Measurements from ENCODE around the gene LAMC3. TPM values are rescaled to one million over a fixed set of nuclear protein-coding genes. Genes with fewer than 3 reads are reported as not detected.

Gene LAMC3
- polyA plus RNA-seq, 1 of the 3 experiments (the other 2 are of a cell fraction): 0.07 TPM

- H2AFZ ChIP-seq (ENCODE audit: low read depth): no peak overlapping the region
- DNase-seq: no peak
- POLR2A ChIA-PET: no interaction called here
- H3F3A ChIP-seq (replicated peaks; ENCODE audit: insufficient read depth): no peaks in the 10 kb centered on the region
- H3K4me2 ChIP-seq: no peak overlapping the region
- peaks cover 22% of the 10 kb centered on the region for H3K27me3 ChIP-seq (ENCODE audit: insufficient read depth)
- TF ChIP-seq ELF1 (IDR thresholded peaks at IDR 0.05): no peak
- TF ChIP-seq TEAD4 (IDR thresholded peaks at IDR 0.05; ENCODE audit: borderline replicate concordance, insufficient read depth): no peak
- no peak for TF ChIP-seq RAD21 (IDR thresholded peaks at IDR 0.05; ENCODE audit: low read length)
- TF ChIP-seq SMC3 (IDR thresholded peaks at IDR 0.05; ENCODE audit: low read depth, low read length): no peak
- TF ChIP-seq, protein P1, sequence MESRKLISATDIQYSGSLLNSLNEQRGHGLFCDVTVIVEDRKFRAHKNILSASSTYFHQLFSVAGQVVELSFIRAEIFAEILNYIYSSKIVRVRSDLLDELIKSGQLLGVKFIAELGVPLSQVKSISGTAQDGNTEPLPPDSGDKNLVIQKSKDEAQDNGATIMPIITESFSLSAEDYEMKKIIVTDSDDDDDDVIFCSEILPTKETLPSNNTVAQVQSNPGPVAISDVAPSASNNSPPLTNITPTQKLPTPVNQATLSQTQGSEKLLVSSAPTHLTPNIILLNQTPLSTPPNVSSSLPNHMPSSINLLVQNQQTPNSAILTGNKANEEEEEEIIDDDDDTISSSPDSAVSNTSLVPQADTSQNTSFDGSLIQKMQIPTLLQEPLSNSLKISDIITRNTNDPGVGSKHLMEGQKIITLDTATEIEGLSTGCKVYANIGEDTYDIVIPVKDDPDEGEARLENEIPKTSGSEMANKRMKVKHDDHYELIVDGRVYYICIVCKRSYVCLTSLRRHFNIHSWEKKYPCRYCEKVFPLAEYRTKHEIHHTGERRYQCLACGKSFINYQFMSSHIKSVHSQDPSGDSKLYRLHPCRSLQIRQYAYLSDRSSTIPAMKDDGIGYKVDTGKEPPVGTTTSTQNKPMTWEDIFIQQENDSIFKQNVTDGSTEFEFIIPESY (IDR thresholded peaks at IDR 0.05; ENCODE audit: borderline replicate concordance, low read depth): no peak
- TF ChIP-seq MXI1 (IDR thresholded peaks at IDR 0.05; ENCODE audit: low read depth, low read length): no peak
- no peak for TF ChIP-seq SIN3A (IDR thresholded peaks at IDR 0.05; ENCODE audit: borderline replicate concordance, low read depth, low read length)
- TF ChIP-seq POLR2AphosphoS5 (IDR thresholded peaks at IDR 0.05; ENCODE audit: low read depth, low read length): no peak
- H3K79me2 ChIP-seq (ENCODE audit: insufficient read depth): no peaks in the 10 kb centered on the region
- H4K20me1 ChIP-seq (ENCODE audit: insufficient read depth): no peaks in the 10 kb centered on the region
- no peak overlapping the region for H3K9ac ChIP-seq
- no peaks in the 10 kb centered on the region for H3K9me2 ChIP-seq
- H3K36me3 ChIP-seq (replicated peaks in 1 of 2; ENCODE audit: control insufficient read depth in 1 of 2, insufficient read depth in 2 of 2, low read length in 1 of 2): no peaks in the 10 kb centered on the region
- H3K27ac ChIP-seq (ENCODE audit: low read depth in 2 of 2, low read length in 1 of 2): no peak overlapping the region
- CTCF ChIA-PET: interaction anchor here (0.7 to 2.1 kb wide), 6 partner anchors 11 to 202 kb away, joined by 3 to 10 read pairs (median 4); no protein-coding TSS in a partner anchor
- no peaks in the 10 kb centered on the region; a peak in 1 of 4 replicates for H3K4me1 ChIP-seq (ENCODE audit: control insufficient read depth in 1 of 2, insufficient read depth in 2 of 2, low read depth in 1 of 2, low read length in 1 of 2)
- no peak overlapping the region for H3K4me3 ChIP-seq (ENCODE audit: low read depth in 2 of 2, low read length in 1 of 2)
- WGBS (ENCODE audit: low lambda C conversion rate): 46% methylated on average over 10 of the region's 21 CpGs
- H3K9me3 ChIP-seq: no peaks in the 10 kb centered on the region
Observed at GRCh38 chr9:130973686-130974281, 35.2 kb upstream of the LAMC3 start.

DNA sequence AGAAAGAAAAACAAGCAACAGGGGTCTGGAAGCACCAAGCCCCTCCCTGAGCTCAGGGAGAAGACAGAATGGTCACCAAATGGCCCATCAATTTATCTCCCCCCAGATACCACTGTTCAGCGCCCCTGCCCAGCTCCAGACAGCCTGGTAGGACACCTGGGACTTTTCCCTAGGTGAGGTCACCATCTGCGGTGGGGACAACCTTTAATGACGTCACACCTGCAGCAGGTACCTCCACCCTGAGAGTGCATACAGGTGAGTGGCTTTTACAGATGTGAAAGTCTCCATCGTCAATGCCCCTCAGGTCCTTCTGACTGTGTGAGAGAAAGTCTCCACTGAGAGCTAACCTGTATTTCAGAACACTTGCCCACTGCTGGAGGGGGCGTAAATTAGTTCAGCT lies 34.3 kb upstream of the LAMC3 start:
- TF ChIP-seq RAD21 (IDR thresholded peaks at IDR 0.05; ENCODE audit: low read length): no peak
- TF ChIP-seq GABPA (IDR thresholded peaks at IDR 0.05; ENCODE audit: low read depth): no peak
- no peak for TF ChIP-seq TCF12 (IDR thresholded peaks at IDR 0.05)
- no peak for TF ChIP-seq USF1 (IDR thresholded peaks at IDR 0.05; ENCODE audit: borderline replicate concordance, low read depth)
- TF ChIP-seq RCOR1 (IDR thresholded peaks at IDR 0.05; ENCODE audit: low read length): no peak
- TF ChIP-seq JUND (IDR thresholded peaks at IDR 0.05): no peak
- TF ChIP-seq RXRA (IDR thresholded peaks at IDR 0.05; ENCODE audit: borderline replicate concordance, low read depth): no peak
- TF ChIP-seq PBX3 (IDR thresholded peaks at IDR 0.05): no peak
- TF ChIP-seq RFX5 (IDR thresholded peaks at IDR 0.05; ENCODE audit: low read length): no peak
- no peak for TF ChIP-seq MEF2A (IDR thresholded peaks at IDR 0.05; ENCODE audit: borderline replicate concordance, low read depth)
- TF ChIP-seq SIN3A (IDR thresholded peaks at IDR 0.05; ENCODE audit: borderline replicate concordance, low read depth, low read length): no peak
- no peak for TF ChIP-seq TAF1 (IDR thresholded peaks at IDR 0.05; ENCODE audit: borderline replicate concordance, low read depth, low read length)
- TF ChIP-seq ELF1 (IDR thresholded peaks at IDR 0.05): no peak
- TF ChIP-seq FOSL2 (IDR thresholded peaks at IDR 0.05; ENCODE audit: borderline replicate concordance, low read depth): no peak
- no peak for TF ChIP-seq TEAD4 (IDR thresholded peaks at IDR 0.05; ENCODE audit: borderline replicate concordance, insufficient read depth)
- no peak for TF ChIP-seq FOXJ3 (CRISPR knock-in tag; IDR thresholded peaks at IDR 0.05)
- no peak overlapping the region for H3K4me3 ChIP-seq (ENCODE audit: low read depth in 2 of 2, low read length in 1 of 2)
- no peaks in the 10 kb centered on the region for H3F3A ChIP-seq (replicated peaks; ENCODE audit: insufficient read depth)
- no peak overlapping the region for H3K27ac ChIP-seq (ENCODE audit: low read depth in 2 of 2, low read length in 1 of 2)
- no peak for DNase-seq
- H2AFZ ChIP-seq (ENCODE audit: low read depth): no peak overlapping the region
- POLR2A ChIA-PET: no interaction called here
- H3K9ac ChIP-seq: no peak overlapping the region
- no peaks in the 10 kb centered on the region for H3K36me3 ChIP-seq (replicated peaks in 1 of 2; ENCODE audit: control insufficient read depth in 1 of 2, insufficient read depth in 2 of 2, low read length in 1 of 2)
- no peaks in the 10 kb centered on the region for H4K20me1 ChIP-seq (ENCODE audit: insufficient read depth)
- no peaks in the 10 kb centered on the region for H3K9me3 ChIP-seq
- 36% methylated on average over 4 of the region's 5 CpGs for WGBS (ENCODE audit: low lambda C conversion rate)
- H3K4me1 ChIP-seq (ENCODE audit: control insufficient read depth in 1 of 2, insufficient read depth in 2 of 2, low read depth in 1 of 2, low read length in 1 of 2): no peaks in the 10 kb centered on the region; a peak in 1 of 4 replicates
- no peaks in the 10 kb centered on the region for H3K9me2 ChIP-seq
- peaks cover 22% of the 10 kb centered on the region for H3K27me3 ChIP-seq (ENCODE audit: insufficient read depth)
- H3K4me2 ChIP-seq: no peak overlapping the region
- no peaks in the 10 kb centered on the region for H3K79me2 ChIP-seq (ENCODE audit: insufficient read depth)
- CTCF ChIA-PET: interaction anchor here (0.9 to 2.1 kb wide), 5 partner anchors 18 to 203 kb away, joined by 3 to 10 read pairs (median 5); no protein-coding TSS in a partner anchor

All from SK-N-SH (cell line).